Measurements from ENCODE around the gene CHST11.

The CHST11 gene

DNA sequence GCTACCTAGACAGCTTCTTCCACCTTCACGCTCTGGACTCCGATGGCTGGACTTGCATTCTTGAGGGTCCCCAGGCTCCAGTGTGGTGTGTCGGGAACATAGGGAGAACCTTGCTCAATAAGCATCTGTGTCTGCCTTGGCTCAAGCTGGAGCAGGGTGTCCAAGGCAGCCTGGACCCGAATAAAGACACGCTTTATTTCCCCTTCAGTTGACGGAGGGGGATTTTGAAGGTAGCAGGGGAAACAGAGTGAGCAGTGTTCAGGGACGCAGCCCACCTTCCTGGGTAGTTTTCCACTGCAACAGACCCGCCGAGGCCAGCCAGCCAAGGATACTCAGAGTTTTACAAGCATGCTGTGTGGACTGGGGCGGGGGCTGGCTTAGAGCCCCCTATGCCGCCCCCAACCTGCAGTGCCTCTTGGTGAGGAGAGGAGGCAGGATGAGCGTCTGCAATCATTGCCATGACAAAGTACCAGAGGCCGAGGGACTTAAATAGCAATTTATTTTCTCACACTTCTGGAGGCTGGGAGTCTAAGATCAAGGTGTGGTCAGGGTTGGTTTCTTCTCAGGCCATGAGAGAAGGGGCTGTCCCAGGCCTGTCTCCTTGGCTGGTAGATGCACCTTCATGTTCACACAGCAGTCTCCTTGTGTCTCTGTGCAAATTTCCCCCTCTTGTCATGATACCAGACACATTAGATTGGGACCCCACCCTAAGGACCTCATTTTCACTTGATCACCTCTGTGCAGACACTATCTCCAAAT lies 201.2 kb downstream of the CHST11 start:
- DNase-seq = no peak

DNA sequence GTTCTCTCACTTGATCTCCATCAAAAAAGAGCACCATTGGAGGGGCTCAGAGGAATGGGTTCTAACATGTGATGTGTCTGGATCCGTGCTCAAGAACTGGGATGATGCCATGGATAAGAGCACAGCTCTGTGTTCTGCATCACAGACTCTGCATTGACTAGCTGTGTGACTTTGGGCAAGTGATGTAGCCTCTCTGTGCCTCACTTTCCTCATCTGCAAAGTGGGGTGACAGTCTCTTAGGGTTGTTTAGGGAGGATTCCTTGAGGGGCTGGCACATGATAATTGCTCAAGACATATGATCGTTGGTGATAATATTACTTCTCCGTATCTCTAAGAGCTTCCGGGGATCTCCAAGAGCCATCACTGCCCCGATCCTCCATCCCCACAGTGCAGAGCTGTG lies 202.3 kb downstream of the CHST11 start:
- no peak for DNase-seq

DNA sequence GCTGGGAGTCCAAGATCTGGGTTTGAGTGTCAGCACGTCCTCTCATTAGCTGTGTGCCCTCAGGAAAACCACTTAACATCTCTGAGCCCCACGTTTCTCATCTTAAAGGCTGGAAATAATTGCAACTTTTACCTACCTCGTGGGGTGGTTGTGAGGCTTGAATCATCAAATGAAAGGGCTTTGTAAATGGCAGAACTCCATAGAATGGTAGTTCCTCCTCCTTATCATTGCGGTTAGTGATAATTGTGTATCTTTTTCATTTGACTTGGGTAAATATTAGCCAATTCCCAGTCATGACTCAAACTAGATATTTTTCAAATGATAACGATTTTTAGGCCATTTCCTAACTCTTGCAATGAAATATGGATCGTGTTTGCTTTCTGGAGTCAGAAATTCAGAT lies 205.5 kb downstream of the CHST11 start:
- peak; percentile 34 for DNase-seq

DNA sequence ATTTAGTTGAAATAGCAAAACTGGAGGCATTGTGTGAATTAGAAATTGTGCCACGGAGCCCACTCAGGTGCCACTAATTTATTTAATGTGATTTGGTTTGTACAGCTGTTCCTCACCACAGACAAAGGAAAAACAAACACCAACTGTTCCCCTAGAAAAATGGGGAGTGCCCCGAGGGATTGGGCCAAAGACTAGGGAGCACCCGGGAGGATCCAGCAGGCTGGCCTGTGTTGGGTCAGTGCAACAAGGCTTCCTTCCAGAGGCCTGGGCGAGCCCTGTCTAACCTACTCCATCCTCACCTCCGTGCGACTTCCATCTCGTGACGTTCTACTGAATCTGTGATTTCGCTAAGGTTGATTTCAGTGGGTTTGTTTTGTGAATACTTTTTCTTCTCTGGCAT lies 206.2 kb downstream of the CHST11 start:
- peak; percentile 0 for DNase-seq

DNA sequence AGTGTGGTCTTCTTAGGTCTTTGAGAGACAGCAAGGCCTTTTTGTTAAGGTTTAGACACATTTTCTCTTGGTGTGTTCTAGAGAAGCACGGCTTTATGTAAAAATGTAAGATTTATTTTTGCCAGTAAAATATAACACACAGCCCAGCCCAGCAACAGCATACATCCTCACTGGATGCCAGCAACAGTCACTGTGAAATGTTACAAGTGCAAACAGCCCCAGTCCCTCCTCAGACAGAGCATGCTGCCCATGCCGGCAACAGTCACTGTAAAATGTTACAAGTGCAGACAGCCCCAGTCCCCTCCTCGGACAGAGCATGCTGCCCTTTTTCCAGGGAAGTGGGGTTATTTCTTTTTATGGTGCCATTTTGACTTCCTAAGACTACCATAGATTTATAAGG lies 207.6 kb downstream of the CHST11 start:
- no peak for DNase-seq

GRCh38 chr12:104665296-104665695 lies 208.5 kb downstream of the CHST11 start:
- DNase-seq = no peak

DNA sequence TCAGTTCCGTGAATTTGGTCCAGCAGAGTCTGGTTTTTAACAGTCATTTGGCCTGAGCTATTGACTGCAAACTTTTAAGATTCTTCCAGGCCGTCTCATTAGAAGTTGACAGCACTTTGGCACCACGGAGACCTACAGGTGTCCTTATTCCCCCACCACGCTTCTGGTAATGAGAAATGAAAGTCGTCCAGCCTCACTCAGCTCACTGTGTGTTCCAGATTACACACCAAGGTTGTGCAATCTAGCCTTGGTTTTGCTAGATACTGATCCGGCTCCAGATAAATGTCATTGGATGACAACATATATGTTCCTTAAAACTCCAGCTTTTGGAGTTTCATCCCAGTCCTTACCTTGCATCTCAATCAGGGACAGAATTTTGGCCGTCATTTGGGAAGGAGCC lies 210.4 kb downstream of the CHST11 start:
- no peak for DNase-seq

DNA sequence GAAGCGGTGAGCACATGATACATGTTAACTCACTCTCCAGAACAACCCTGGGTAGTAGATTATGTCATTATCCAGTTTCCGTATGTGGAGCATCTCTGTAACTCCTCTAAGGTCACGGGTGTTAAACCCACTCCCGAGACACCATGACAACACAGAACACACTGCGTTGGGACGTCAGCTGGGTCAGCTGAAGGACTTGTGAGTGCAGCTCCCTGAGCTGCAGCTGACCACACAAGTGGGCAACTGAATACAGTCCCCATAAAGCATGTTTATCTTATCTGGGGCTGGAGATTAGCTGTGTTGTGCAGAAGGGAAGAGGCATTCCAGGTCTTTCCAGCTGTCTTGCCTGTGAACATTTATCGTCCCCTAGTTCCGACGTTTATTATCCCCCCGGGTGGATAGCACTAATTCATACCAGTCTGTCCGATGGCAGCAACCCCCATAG lies 211.5 kb downstream of the CHST11 start:
- DNase-seq = no peak

GRCh38 chr12:104669089-104669721 lies 212.5 kb downstream of the CHST11 start:
- no peak for DNase-seq

GRCh38 chr12:104669851-104670337 lies 213.1 kb downstream of the CHST11 start:
- no peak for DNase-seq

DNA sequence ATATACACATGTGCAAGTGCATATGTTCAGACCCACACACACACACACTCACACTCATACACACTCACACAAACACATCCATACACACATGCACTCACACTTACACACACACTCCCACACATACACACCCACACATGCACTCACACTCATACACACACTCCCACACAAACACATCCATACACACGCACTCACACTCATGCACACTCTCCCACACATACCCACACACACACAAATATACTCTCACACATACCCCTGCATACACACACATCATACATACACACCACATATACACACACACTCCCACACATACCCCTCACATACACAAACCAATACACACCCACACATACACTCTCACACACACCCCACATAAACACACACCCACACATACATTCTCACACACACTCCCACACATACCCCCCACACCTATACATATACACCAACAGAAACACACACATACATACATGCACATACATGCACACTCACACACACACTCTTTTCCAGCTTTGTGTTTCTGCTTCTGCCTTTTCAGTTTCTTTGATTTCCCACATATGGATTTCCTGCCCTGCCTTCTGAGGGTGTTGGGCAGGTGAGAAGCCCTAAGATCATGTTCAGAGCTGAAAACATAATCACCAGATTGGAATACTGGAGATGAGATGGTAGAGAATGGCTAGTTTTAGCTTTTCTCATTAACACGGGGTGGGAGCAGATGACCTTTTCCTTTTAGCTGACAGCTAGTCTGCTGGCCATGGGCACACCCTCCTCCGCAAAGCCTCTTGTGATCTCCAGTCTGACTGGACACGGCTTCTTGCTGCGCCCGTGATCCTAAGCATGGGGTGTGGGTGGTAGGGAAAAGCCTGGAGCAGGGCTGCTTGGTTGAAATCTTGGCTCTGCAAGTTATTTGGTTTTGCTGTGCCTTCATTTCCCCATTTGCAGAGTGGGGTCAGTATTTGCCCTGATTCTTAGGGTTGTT lies 214.0 kb downstream of the CHST11 start:
- DNase-seq = no peak

GRCh38 chr12:104671409-104672095 lies 214.8 kb downstream of the CHST11 start:
- peak; percentile 68 for DNase-seq

DNA sequence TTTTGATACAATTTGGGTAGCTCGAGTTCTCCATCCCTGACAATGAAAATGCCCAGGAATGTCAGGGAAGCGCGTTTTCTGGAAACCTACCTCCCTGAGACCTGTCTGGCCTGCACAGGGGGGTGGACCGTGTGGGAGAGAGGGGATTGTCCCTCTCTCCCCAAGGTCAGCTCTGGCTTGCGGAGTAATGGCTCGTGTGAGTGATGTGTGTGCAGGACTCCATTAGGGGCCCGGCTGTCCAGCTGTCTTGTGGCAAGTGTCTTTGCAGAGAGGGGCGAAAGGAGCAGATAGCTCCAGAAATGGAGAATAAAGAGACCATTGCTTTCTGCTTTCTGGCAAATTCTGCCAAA lies 215.3 kb downstream of the CHST11 start:
- DNase-seq = no peak

DNA sequence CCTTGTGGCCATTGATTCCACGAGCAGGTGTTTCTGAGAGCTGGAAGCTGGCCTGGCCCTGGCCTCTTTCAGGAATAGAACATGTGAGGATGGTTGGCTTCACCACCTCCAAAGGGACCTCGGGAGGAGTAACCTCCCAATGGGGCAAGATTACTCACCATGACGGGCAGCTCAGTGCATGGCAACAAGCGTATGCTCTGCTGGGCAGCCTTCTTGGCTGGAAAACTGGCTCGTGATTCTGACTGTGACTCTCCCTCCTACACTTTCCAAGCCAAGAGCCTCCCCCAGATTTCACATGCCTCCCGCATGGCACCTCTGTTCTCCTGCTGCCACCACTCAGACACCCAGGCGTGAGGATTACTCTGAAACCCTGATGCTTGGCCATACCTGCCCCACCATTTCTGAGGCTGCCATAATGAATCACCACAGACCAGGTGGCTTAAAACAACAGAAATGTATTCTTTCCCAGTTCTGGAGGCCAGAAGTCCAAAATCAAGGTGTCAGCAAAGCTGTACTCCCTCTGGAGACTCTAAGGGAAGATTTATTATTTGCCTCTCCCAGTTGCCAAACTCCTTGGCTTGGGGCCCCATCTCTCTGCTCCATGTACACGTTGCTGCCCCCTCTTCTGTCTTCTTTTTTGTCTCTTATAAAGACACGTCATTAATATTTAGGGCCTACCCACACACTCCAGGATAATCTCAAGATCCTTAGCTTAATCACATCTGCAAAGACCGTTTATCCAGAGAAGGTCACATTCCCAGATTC lies 215.9 kb downstream of the CHST11 start:
- peak; percentile 68 for DNase-seq

- no peak for DNase-seq
Measured at GRCh38 chr12:104673294-104673693, 216.5 kb downstream of the CHST11 start.

- no peak for DNase-seq
Measured at GRCh38 chr12:104673696-104674482, 217.1 kb downstream of the CHST11 start.

DNA sequence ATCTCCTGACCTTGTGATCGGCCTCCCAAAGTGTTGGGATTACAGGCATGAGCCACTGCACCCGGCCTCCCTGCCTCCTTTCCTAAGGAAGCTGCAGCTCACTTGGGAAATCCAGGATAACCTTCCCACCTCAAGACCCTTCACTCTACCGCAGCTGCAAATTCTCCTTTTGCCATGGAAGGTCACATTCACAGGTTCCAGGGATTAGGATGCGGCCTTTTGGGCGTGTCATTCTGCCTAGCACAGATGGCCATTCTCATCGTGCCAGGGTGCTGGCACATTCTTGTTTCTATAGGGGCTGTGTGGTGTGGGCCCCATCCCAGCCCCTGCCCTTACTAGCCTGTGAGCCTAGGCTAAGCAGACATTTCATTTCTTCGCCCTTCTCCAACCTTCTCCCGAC lies 219.9 kb downstream of the CHST11 start:
- no peak for DNase-seq

GRCh38 chr12:104677441-104678089 lies 220.8 kb downstream of the CHST11 start:
- no peak for DNase-seq

GRCh38 chr12:104680070-104680469 lies 223.3 kb downstream of the CHST11 start:
- no peak for DNase-seq

DNA sequence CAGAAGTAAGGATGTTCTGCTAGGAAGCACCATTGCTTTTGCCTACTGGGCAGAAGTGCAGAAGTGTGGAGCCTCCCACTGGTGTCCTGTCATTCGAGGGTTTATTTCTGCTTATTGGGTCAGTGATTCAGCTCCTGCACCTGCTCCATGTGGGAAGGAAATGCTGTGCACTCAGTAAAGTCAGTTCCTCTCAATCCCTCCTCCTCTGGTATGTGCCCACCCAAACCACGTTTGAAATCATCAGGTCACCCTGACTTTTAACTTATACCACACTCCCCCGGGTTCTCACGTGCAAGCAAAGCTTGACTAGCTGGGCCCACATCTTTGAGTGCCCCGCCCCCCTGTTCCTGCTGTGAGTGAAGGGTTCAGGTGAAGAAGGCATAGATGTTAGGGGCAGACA lies 223.7 kb downstream of the CHST11 start:
- no peak for DNase-seq
